KOPT-K1 (cell line): ENCODE data around the gene HOXD4.

Experiments
- H3K27ac ChIP-seq: fragments of 200-600 bp; sonication (generic); 2 replicates; pipeline ENCODE4 v1.5.1; 2016; ENCODE audit warnings: antibody characterized with exemption, mild to moderate bottlenecking, low read depth, low read length; ENCODE audit not compliant: poor library complexity, severe bottlenecking
- H3K36me3 ChIP-seq: fragments of 200-600 bp; sonication (generic); 2 replicates; pipeline ENCODE4 v1.5.1; 2017; ENCODE audit warnings: antibody characterized with exemption, mild to moderate bottlenecking, low read length, moderate library complexity; ENCODE audit not compliant: insufficient read depth
- H3K9me3 ChIP-seq: fragments of 200-600 bp; sonication (generic); 2 replicates; pipeline ENCODE4 v1.5.1; 2017; ENCODE audit warnings: antibody characterized with exemption, low read length, mild to moderate bottlenecking; ENCODE audit not compliant: insufficient read depth, poor library complexity, severe bottlenecking

HOXD4 gene

DNA sequence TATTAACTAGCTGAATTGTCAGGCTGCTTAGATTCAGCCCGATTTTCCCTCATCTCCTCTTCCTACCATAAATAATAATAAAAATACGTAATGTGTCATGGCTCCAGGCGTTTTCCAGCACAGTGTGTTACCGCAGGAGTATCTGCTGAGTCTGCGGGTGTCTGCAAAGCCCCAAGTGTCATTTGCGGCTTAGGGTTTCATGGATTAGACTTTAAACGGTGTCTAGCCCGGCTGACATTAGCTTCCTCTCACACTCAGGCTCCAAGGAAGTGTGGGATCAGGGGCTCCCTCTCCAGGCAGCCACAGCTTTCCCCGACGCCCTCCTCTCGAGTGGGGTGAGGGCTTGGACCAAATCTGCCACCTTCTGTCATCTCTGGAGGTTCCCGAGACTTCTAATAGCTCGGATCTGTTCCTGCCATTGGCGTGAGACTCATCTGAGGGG lies 23.1 kb downstream of the HOXD4 start:
- H3K27ac ChIP-seq, result no peak overlapping the region
- H3K9me3 ChIP-seq, result peaks cover 9% of the 10 kb centered on the region
- H3K36me3 ChIP-seq, result no peaks in the 10 kb centered on the region

DNA sequence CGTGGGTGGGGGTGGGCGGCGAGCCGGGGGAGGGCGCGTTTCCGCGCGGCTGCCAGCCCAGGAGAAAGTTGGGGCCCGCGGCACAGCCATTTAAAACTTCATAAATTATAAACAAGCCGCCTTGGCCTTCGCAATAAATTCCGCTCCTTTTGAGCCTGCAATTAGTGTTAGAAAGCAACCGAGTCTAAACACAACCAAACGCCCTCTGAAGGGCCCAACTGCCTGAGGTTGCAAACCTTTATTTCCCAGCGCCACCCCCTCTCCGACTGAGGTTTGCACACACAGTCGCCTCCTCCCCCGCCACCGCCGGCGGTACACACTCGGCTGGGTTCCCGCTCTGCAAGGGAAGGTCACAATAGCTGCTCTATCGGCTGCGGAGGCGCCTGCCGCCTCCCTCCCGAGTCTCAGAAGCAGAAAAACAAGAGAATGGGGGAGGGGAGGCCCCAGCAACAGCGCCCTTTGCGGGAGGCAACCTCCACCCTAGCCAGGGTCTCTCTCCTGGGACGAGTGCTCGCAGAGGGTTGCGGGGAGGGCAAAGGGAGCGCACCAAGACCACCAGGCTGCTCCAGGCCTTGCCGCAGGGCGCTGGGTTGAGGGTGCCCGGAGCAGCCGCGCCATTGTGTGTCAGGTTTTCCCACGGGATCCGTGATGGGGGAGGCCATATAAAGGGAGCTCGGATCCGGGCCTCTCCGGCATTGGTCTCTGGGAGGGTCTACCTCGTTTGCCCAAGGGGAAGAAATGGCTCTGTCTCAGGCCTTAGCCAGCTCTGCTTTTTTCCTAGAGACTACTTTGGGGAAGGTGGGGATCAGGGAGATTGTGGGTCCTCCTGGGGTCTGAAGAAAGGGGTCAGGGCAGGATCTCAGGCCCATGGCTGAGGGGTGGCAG lies 23.7 kb downstream of the HOXD4 start:
- H3K9me3 ChIP-seq, result peaks cover 9% of the 10 kb centered on the region
- no peak overlapping the region for H3K27ac ChIP-seq
- no peaks in the 10 kb centered on the region for H3K36me3 ChIP-seq

DNA sequence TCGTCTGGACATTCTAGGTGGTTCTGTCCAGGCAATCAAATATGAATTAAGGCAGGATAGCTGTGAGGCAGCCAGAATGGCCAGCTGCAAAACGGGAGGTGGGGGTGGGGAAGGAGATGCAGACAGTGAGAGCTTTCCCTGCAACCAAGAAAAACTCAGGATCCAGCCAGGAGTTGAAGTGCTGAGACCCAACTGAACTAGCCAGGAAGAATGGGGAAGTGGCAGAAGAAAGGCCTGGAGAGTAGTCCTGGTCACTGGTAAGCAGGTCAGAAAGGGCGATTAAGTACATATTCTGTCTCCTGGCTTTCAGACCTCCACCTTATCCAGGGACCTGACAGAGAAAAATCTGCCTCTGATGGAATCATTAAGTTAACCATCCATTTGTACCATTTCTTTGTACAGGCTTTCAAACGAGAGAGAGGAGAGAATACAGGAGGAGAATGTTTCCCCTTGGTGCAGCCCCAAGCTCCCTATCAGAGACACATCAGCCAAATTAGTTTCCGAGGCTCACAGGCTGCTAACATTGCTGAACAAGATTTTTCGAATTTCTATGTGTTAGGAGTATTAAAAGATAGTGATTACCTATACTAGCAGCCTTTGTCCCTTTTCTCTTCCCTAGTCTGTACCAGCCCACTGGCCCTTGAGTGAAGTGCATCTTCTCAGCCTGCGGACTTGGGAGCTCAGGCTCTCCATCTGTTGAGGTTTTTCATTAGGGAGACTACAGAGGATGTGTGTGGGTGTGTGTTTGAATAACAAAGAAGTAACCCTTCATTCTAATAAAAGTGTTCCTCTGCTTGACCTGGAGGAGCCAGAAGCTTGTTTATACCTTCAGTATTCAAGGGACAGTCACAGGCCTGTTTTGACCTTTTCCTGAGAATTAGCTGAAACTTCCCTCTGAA lies 24.6 kb downstream of the HOXD4 start:
- no peak overlapping the region for H3K27ac ChIP-seq
- peaks cover 9% of the 10 kb centered on the region for H3K9me3 ChIP-seq
- no peaks in the 10 kb centered on the region for H3K36me3 ChIP-seq

DNA sequence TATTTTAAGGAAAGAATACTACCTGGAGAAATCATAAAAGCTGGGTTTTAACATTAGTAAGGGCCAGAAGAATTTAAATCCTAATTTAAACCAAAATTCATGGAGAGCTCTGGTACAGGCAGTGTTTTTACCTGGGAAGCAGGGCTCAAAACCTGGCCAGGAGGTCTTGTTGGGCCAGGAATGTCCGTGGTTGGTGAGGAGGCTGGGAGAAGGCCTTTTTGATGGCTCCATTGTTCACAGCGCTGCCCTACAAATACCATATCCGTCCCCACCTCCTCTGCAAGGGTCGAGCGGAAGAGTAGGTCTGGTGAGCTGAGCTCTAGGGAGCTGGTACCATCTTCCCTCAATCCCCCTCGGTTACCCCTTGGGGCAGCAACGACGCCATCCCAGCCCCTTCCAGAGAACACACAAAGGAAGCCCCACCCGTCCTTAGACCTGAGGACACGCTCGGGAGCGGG lies 26.3 kb downstream of the HOXD4 start:
- H3K36me3 ChIP-seq, result no peaks in the 10 kb centered on the region
- H3K9me3 ChIP-seq, result peaks cover 9% of the 10 kb centered on the region
- no peak overlapping the region for H3K27ac ChIP-seq

DNA sequence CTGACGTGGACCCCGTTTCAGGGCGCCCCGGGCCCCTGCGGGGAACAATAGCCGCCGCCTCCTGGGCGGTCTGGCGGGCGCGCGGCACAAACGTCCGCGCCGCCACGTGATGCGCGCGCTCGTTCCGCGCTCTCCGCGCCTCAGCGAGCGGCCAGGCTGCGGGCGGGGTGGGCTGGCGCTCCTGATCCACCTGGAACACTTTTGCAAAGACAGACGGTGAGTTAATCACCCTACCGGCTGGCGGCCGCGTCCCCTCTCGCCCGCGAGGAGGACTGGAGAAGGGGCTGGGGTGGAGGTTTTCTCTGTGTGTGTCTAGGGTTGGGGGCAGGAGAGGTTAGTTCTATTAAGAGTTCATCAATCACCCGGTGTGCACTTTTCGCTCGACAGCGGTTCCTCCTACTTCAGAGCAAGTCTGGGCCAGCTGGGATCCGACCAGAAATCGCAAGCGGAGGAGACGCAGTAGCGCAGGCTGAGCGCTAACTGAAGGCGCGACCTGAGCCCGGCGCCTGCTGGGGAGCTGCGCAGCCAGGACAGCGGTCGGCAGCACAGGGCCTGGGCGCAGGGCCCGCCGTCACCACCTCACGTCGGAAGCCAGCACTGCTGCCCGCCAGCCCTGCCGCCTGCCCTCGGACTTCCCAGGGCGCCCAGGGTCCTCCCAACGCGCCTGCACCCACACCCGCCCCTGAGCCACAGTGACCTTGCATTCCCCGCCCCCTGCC lies 26.8 kb downstream of the HOXD4 start:
- Histone ChIP-seq H3K9me3 (peaks cover 9% of the 10 kb centered on the region), H3K27ac (no peak overlapping the region), H3K36me3 (no peaks in the 10 kb centered on the region)

DNA sequence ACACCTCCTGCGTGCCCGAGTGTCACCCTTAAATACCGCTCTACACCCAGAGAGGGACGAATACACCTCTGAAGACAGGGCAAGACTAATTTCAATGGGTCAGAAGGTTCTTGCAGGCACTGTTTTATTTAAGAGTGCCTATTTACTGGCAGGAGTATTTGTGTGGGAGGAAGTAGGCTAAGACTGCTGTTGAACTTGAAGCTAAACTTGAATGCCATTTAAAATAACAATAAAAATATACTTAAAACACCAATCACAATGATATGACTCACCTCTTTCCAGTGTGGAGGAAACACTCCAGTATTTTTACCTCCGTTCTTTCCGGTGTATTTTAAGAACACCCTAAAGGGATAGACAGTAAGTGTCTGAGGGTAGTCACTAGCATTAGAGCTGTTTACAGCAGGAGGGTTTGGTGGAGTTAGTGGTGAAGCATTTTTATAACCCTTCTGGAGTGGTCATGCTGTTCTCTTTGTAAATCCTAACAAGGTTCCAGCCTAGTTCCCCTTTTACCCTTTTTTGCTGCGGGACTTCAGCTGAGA lies 27.5 kb downstream of the HOXD4 start:
- H3K27ac ChIP-seq, result no peak overlapping the region

DNA sequence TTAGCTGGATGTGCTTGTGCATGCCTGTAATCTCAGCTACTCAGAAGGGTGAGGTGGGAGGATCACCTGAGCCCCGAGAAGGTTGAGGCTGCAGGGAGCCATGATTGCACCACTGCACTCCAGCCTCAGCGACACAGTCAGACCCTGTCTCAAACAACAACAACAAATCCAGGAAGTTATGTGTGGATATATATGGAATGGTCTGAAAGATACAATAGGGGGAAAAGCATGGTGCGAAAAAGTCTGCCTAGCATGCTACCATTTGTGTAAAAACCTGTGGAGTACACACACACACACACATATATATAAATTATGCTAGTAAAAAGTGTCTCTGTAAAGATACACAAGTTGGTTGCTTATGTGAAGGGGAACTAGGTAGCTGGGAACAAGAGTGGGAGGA lies 30.2 kb downstream of the HOXD4 start:
- Histone ChIP-seq H3K27ac (no peak overlapping the region), H3K9me3 (peaks cover 9% of the 10 kb centered on the region), H3K36me3 (no peaks in the 10 kb centered on the region)

More for the DNA sequence above, 27.5 kb downstream of the HOXD4 start:
- peaks cover 9% of the 10 kb centered on the region for H3K9me3 ChIP-seq
- H3K36me3 ChIP-seq, result no peaks in the 10 kb centered on the region

DNA sequence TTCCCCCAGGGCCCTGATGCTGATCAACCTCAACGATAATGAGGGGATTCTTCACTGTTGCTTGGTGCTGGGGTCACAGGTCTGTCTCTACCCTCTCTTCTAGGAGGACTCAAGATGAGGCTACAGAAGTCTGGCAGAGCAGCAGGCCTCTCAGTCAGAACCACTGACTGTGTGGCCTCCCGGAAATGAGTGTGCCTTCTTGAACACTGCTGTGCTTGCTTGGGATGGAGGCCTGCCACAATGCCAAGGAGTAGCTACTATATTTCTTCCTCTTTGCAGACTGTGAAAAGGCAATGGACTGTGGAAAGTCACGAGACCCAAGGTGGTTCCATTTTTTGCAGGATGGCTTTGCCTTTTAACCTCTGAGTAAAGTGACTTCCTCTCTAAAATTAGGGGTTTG lies 31.3 kb downstream of the HOXD4 start:
- H3K9me3 ChIP-seq, result peaks cover 9% of the 10 kb centered on the region
- H3K27ac ChIP-seq, result no peak overlapping the region
- H3K36me3 ChIP-seq, result no peaks in the 10 kb centered on the region

DNA sequence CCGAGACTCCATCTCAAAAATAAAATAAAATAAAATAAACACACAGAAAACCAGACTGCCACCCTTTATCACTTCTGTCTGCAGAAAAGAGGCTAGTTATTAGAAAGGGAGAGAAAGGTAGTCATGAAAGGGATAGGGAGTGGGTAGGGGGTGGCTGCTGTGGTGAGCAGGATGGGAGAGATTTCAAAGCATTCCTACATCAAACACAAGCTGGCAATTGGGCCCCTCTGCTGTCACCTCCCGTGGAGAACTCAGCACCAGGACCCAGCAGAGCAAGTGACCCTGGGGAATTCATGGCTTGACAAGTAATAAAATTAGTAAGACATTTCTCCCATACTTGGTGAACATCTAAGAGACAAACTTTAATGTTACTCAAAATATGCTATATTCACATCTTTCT lies 33.4 kb downstream of the HOXD4 start:
- no peak overlapping the region for H3K27ac ChIP-seq
- peaks cover 7% of the 10 kb centered on the region for H3K9me3 ChIP-seq
- no peaks in the 10 kb centered on the region for H3K36me3 ChIP-seq

DNA sequence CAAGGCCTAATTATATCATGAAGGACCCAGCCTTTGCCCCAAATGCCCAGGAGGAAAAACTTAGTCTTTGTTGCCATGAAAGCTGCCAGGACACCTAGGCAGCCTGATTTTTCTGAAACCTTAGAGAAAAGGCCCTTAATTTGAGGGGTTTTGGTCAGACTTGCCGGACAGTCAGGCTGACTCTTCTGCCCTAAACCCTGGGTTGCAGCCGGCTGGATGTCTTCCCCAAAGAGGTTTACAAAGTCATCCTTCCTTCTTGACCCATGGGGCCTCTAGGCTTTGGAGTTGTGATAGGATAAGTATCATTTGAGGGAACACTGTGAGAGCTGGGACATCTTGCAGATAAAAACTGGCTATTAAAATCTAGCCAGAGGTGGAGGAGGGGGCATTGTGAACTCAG lies 34.7 kb downstream of the HOXD4 start:
- Histone ChIP-seq H3K9me3 (peaks cover 7% of the 10 kb centered on the region), H3K36me3 (no peaks in the 10 kb centered on the region), H3K27ac (no peak overlapping the region)

DNA sequence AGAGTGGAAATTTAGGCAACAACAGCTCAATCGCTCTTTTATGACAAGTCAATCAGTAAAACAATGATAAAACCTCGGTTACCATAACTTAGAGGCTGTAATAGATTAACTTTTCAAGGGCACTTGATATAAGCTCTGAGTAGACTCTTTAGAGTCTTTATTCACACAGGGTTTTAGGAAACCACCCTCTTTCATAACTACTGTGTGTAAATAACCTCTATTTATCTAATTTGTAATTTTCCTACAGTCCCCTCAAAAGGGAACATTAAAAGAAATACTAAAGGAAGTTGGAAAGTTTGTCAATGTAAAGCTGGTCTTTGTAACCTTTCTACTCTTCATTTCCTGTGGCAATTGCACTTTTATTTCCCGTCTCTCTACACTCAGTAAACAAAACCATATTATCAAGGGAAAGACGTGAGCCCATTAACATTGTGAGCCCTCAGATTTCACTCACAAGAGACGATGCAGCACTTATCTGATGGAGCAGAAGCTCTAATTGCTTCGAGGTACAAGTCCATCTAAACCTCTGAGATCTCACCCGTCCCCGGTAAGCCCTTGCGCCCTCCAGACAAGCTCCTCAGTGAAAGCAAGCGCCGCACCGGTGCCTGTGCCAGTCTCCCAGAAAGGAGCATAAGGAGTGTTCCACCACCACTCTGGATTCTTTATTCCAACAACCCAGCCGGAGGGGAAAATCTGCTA lies 36.0 kb downstream of the HOXD4 start:
- H3K9me3 ChIP-seq, result peaks cover 7% of the 10 kb centered on the region
- H3K36me3 ChIP-seq, result no peaks in the 10 kb centered on the region
- H3K27ac ChIP-seq, result no peak overlapping the region

DNA sequence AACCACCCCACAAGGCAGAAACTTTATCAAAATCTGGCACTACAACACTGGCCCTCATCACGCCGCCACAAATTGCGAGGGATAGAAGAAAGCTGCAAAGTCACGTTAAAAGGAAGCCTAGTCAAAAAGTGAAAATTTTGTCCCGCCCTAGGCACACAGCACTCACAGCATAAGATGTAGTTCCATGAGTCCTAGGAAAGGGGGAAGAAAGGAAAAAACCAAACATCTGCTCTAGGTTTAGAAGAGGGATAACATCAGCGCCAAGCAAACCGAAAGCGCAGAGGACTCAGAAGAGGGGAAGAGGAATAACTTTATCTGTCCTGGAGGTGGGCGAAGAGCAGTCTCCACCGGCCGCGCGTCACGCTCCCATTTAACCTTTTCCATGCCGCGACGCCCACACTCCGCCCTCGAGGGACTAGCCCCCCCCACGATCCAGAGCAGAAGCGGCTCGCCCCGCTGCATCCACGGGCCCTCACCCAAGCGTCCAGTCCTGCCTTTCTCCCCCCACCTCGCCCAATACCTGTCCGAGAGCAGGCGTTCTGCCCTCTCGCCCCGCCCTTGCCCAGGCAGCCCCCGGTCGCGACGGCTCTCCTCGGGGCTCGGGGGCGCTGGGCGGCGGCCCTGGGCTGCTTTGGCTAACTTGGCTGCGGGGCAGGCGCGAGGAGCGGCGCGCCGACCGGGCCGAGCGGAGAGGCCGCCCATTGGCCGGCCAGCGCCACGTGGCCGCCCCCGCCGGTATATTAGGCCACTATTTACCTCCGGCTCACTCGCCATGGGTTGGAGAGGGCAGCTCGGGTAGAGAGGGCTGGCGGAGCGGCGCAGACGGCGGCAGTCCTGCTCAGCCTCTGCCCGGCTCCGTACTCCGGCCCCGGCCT lies 36.8 kb downstream of the HOXD4 start, which contains the start of gene HOXD1:
HOXD1 (plus strand) TSS at position 770 of the 875 bp plus-strand sequence. CDS start 134 bp downstream, outside the sequence.
- Histone ChIP-seq H3K36me3 (no peaks in the 10 kb centered on the region), H3K27ac (no peak within 1 kb of the TSS), H3K9me3 (peaks cover 7% of the 10 kb centered on the region)
